Activated CD4-positive, alpha-beta memory T cell treated with anti-CD3 and anti-CD28 coated beads for 36 hours (primary cell): Measurements from ENCODE around the gene IGFALS. TPM values are rescaled to one million over a fixed set of nuclear protein-coding genes. Genes with fewer than 3 reads are reported as not detected.
"Not testable (repeated sequence)": the region's sequence is repeated elsewhere in the genome, so short reads cannot be mapped to it uniquely, and the experiment has no call there.

Source experiments
- CTCF ChIA-PET: fragments of 350-600 bp; sonication (Branson Sonifier 250); formaldehyde crosslinking; loops from one replicate; lab custom pipeline; 2021; ENCODE audit warnings: antibody characterized with exemption, inconsistent platforms; lab: Charles Lee
- POLR2A ChIA-PET: fragments of 350-600 bp; sonication (Branson Sonifier 250); formaldehyde crosslinking; loops from one replicate; lab custom pipeline; 2021; ENCODE audit warnings: antibody characterized with exemption; lab: Charles Lee
- DNase-seq: peaks from one replicate; pipeline ENCODE4 v3.0.0-alpha.2; 2020
- H3K27ac Mint-ChIP-seq: one replicate; pipeline ENCODE4 v1.8.0; 2021; ENCODE audit warnings: mixed read lengths
- H3K27me3 Mint-ChIP-seq: one replicate; pipeline ENCODE4 v1.8.0; 2021; ENCODE audit warnings: mixed read lengths
- H3K36me3 Mint-ChIP-seq: one replicate; pipeline ENCODE4 v1.8.0; 2021; ENCODE audit warnings: mixed read lengths
- H3K4me1 Mint-ChIP-seq: one replicate; pipeline ENCODE4 v1.8.0; 2021; ENCODE audit warnings: low read depth, mixed read lengths
- H3K4me3 Mint-ChIP-seq: one replicate; pipeline ENCODE4 v1.8.0; 2021; ENCODE audit warnings: mild to moderate bottlenecking, mixed read lengths
- H3K9me3 Mint-ChIP-seq: one replicate; pipeline ENCODE4 v1.8.0; 2021; ENCODE audit warnings: mixed read lengths
- intact Hi-C: fragments of 100-400 bp; cut with micrococcal nuclease; formaldehyde crosslinking; loops from one replicate; pipeline ENCODE4 v1.15.1; 2023
- total RNA-seq, 2 experiments: library from RNA; stranded (reverse); gene quantifications; one replicate each; pipeline ENCODE4 v1.2.3, GENCODE V29; 2021

The IGFALS gene
- total RNA-seq, 2 experiments from 2014 or later: not detected

DNA sequence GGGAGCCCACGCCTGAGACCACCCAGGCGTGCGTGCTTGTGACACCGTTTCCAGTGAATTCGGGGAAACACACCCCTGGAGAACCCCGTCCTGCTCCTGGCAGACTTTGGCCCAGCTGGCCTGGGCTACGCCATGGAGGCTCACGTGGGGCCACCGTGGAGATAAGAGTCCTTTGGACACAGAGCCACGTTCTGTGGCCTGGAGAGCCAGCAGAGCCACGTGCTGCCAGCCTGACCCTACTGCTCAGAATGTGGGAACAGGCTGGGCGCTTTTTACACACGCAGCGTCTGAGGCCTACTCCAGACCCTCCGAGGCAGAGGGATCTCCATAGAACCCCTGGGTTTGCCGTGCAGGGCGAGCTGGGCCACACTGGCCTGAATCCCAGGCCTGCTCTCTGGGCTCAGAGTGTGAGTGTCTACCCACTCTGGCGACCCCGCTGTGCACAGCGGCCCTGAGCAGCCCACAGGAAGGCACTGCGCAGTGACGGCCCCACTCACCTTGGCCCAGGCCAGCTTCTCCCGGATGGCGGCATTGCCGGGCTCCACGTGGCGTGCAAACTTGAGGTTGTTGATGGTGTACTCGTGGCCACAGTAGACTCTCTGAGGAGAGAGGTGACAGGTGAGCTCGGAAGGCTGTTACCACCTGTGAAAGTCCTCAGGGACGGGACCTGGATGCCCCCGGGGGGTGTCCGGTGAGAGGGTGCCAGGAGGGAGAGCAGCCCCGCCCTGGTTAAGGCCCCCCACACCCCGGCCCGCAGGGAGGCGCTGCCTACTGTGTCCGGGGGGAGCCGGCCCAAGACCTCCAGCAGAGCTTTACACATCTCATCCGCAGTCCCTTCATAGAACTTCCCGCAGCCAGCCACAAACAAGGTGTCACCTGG, 23.1 kb upstream of the IGFALS start:
- H3K27me3 Mint-ChIP-seq: no peaks in the 10 kb centered on the region
- H3K36me3 Mint-ChIP-seq: peaks cover 11% of the 10 kb centered on the region
- no peak overlapping the region for H3K4me3 Mint-ChIP-seq
- intact Hi-C loops: no loop called here
- CTCF ChIA-PET: no interaction called here
- H3K27ac Mint-ChIP-seq: no peak overlapping the region
- H3K9me3 Mint-ChIP-seq: no peaks in the 10 kb centered on the region
- H3K4me1 Mint-ChIP-seq: peaks cover 8% of the 10 kb centered on the region
- POLR2A ChIA-PET: no interaction called here
- DNase-seq: no peak

DNA sequence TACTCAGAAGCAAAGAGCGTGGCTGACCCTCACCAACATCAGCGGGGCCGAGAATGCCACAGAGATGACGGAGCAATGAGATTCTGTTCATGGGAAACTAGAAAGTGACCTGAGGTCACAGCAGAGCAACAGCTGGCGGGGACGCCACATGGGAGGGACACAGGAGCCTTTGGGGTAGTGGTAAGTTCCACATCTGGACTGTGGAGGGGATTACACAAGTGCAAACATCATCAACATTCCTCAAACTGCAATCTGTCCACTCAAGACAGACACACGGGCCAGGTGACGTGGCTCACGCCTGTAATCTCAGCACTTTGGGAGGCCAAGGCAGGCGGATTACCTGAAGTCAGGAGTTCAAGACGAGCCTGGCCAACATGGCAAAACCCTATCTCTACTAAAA, 22.0 kb upstream of the IGFALS start:
- Mint-ChIP-seq H3K36me3 (peaks cover 11% of the 10 kb centered on the region), H3K27me3 (no peaks in the 10 kb centered on the region), H3K4me1 (peaks cover 8% of the 10 kb centered on the region), H3K27ac (no peak overlapping the region), H3K9me3 (no peaks in the 10 kb centered on the region), H3K4me3 (no peak overlapping the region)
- DNase-seq: no peak
- intact Hi-C loops: no loop called here
- CTCF ChIA-PET: no interaction called here
- POLR2A ChIA-PET: no interaction called here

DNA sequence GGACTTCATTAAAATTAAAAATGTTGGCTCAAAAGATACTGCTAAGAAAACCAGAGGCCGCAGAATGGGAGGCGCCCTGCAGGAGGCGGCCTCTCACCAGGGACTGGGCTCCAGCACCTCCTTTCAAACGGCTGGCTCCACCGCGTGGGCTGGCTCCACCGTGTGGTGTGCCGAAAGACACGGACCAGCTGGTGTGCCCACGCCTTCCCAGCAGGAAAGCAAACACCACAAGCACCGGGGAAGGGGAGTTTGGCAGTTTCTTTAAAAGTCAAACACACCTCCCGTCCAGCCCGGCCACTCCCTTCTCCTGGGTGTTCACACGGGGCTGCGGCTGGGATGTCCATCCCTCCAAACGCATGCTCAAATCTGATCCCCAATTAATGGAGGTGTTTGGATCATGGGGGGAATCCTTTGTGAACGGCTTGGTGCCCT, 19.2 kb upstream of the IGFALS start:
- Mint-ChIP-seq H3K27me3 (no peaks in the 10 kb centered on the region), H3K36me3 (peaks cover 15% of the 10 kb centered on the region), H3K4me1 (peaks cover 8% of the 10 kb centered on the region), H3K27ac (peak overlapping the region; percentile 1), H3K9me3 (no peaks in the 10 kb centered on the region), H3K4me3 (no peak overlapping the region)
- ChIA-PET POLR2A (no interaction called here), CTCF (interaction anchor here (0.6 to 1.0 kb wide), 3 partner anchors 26 to 212 kb away, joined by 3 read pairs; partner anchors contain the start of gene NUBP2)
- intact Hi-C loops: no loop called here
- DNase-seq: peak; percentile 78

DNA sequence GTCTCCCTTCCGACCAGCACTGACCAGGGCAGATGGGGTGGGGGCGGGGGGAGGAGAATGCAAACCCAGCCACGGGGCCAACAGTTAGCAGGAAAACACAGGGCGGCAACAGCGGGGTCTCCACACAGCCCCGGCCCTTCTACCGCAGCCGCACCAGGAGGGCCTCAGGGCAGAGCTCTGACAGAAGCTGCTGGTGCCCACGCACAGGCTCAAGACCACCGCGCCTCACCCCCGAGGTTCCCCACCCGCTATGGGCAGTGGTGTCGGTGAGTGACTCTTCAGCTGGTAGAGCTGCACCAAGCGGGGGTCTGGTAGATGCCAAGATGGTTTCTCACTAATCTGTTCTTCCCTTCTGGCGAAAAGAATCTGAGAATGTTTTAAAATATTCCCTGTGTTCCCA, 17.0 kb upstream of the IGFALS start:
- ChIA-PET POLR2A (no interaction called here), CTCF (interaction anchor here (1.3 kb wide), 1 partner anchor 28 kb away, joined by 4 read pairs; the partner anchor contains the start of genes NUBP2 and SPSB3)
- Mint-ChIP-seq H3K36me3 (peaks cover 24% of the 10 kb centered on the region), H3K27me3 (no peaks in the 10 kb centered on the region), H3K27ac (no peak overlapping the region), H3K4me1 (peaks cover 8% of the 10 kb centered on the region), H3K4me3 (no peak overlapping the region), H3K9me3 (peaks cover 3% of the 10 kb centered on the region)
- intact Hi-C loops: no loop called here
- no peak for DNase-seq

DNA sequence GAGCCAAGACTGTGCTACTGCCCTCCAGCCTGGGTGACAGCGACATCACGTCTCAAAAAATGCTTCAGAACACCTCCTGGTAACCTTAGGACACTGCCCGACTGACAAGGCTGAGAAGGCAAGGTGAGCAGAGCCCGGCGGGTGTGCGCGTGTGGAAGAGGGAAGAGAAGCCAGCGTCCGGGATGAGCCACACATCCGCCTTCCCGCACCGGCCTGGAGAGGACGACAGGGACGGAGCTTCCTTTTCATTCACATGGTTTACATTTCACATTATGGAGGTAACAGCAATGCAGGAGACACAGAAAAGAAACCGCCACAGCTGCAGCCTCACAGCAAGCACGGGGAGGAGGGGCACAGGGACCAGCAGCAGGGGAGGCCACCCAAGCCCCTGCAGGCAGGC, 16.6 kb upstream of the IGFALS start:
- Mint-ChIP-seq H3K4me1 (peaks cover 8% of the 10 kb centered on the region), H3K9me3 (peaks cover 3% of the 10 kb centered on the region), H3K36me3 (peaks cover 21% of the 10 kb centered on the region), H3K4me3 (no peak overlapping the region), H3K27ac (no peak overlapping the region), H3K27me3 (no peaks in the 10 kb centered on the region)
- ChIA-PET POLR2A (no interaction called here), CTCF (no interaction called here)
- DNase-seq: no peak
- intact Hi-C loops: no loop called here

DNA sequence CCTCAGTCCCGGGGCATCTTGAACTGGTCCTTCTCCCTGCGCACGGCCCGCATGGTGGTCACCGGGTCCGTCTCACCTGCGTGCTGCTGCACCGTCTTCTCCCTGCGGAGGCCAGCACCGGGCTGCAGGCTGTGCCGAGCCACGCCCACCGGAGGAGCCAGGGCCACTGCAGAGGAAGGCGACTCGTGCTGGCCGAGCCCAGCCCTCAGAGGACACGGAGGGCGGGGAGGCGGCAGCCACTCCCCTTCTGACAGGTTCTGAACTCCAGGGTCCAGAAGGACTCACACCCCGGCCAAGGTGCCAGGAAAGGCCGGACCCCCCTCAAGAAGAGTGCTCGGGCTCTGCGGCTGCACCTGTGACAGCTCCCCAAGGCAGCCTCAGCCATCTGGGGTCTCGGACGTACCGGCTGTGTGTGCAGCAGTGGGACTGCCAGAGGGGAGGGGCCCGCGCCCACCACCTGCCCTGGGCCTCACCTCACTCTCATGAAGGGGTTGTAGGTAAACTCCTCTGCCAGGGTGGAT, 15.8 kb upstream of the IGFALS start:
- H3K27me3 Mint-ChIP-seq: no peaks in the 10 kb centered on the region
- POLR2A ChIA-PET: no interaction called here
- no peak overlapping the region for H3K4me3 Mint-ChIP-seq
- intact Hi-C loops: no loop called here
- peaks cover 19% of the 10 kb centered on the region for H3K36me3 Mint-ChIP-seq
- H3K27ac Mint-ChIP-seq: no peak overlapping the region
- DNase-seq: no peak
- peaks cover 3% of the 10 kb centered on the region for H3K9me3 Mint-ChIP-seq
- CTCF ChIA-PET: no interaction called here
- H3K4me1 Mint-ChIP-seq: peaks cover 8% of the 10 kb centered on the region

DNA sequence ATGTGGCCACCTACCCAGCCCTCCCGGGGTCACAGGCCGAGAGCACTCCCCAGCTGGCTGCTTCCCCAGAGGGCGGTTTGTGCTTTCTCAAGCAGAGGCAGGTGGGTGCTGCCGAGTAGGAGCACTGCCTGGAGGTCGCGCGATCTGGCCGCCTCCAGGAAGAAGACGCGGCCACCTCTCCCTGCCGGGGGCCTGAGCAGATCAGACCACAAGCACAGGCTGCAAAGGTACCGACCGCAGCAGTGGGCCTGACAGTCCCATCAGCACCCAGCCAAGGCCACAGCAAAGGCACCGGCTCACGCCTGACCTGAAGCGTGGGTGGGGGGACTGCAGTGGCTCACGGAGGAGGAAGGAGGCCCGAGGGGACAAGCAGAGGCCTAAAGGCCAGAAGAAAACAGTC, 15.2 kb upstream of the IGFALS start:
- Mint-ChIP-seq H3K27ac (no peak overlapping the region), H3K36me3 (peaks cover 19% of the 10 kb centered on the region), H3K9me3 (peaks cover 3% of the 10 kb centered on the region), H3K4me1 (peaks cover 8% of the 10 kb centered on the region), H3K4me3 (no peak overlapping the region), H3K27me3 (no peaks in the 10 kb centered on the region)
- DNase-seq: no peak
- ChIA-PET CTCF (no interaction called here), POLR2A (no interaction called here)
- intact Hi-C loops: no loop called here

DNA sequence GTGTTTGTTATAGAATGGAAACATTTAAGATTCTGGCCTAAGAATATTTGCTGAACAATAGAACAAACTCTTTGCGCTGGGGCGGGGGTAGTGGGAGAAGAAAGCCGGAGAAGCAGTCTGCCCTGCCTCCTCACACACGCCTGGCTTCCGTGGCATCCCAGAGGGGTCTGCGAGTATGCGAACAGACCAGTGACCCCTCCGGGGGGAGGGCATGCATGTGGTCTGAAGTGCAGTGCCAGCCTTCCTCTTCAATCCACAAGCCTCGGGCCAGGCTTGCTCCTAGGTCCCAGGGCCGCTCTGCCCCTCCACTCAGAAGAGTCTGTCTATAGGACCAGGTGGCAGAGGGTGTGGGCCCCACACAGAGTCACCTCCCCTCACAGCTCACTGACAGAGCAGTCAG, 14.1 kb upstream of the IGFALS start:
- H3K36me3 Mint-ChIP-seq: peaks cover 18% of the 10 kb centered on the region
- peaks cover under 1% of the 10 kb centered on the region for H3K4me1 Mint-ChIP-seq
- DNase-seq: no peak
- no peak overlapping the region for H3K27ac Mint-ChIP-seq
- CTCF ChIA-PET: no interaction called here
- intact Hi-C loops: no loop called here
- no peak overlapping the region for H3K4me3 Mint-ChIP-seq
- H3K9me3 Mint-ChIP-seq: peaks cover 3% of the 10 kb centered on the region
- H3K27me3 Mint-ChIP-seq: no peaks in the 10 kb centered on the region
- POLR2A ChIA-PET: no interaction called here

DNA sequence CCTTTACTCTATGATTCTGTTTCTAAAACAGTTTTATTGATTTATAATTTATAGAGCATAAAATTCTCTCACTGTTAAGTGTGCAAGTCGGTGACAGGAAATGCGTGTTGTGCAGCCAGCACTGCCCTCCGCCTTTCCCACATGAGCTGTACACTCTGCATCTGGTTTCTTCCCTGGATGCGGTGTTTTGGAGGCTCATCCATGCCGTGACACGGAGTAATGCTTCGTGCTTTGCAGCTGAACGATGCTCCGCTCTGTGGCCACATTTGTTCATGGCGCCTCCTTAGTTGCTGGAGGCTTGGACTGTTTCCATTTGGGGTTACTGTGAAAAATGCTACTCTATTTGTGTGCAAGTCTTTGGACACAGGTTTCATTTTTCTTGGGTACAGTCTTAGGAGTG, 7.2 kb upstream of the IGFALS start:
- Mint-ChIP-seq H3K4me1 (no peaks in the 10 kb centered on the region), H3K9me3 (peaks cover 25% of the 10 kb centered on the region), H3K36me3 (peaks cover 6% of the 10 kb centered on the region), H3K27me3 (no peaks in the 10 kb centered on the region), H3K27ac (no peak overlapping the region), H3K4me3 (no peak overlapping the region)
- intact Hi-C loops: no loop called here
- POLR2A ChIA-PET: no interaction called here
- DNase-seq: no peak
- CTCF ChIA-PET: interaction anchor here (1.3 kb wide), 1 partner anchor 27 kb away, joined by 3 read pairs; no protein-coding TSS in a partner anchor

DNA sequence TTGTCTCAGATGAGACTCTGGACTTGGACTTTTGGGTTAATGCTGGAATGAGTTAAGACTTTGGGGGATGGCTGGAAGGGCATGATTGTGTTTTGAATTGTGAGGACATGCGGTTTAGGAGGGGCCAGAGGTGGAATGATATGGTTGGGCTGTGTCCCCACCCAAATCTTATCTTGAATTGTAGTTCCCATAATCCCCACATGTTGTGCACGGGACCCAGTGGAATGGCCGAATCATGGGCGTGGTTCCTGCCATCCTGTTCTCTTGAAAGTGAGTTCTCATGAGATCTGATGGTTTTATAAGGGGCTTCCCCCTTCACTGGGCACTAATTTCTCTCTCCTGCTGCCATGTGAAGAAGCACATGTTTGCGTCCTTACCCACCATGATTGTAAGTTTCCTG, 5.8 kb upstream of the IGFALS start:
- H3K27ac Mint-ChIP-seq, H3K4me3 Mint-ChIP-seq, H3K4me1 Mint-ChIP-seq, H3K27me3 Mint-ChIP-seq, DNase-seq, POLR2A ChIA-PET, intact Hi-C loops, H3K36me3 Mint-ChIP-seq: not testable (repeated sequence)
- CTCF ChIA-PET: interaction anchor here (1.3 kb wide), 1 partner anchor 25 kb away, joined by 3 read pairs; no protein-coding TSS in a partner anchor
- H3K9me3 Mint-ChIP-seq: peaks cover 25% of the 10 kb centered on the region

DNA sequence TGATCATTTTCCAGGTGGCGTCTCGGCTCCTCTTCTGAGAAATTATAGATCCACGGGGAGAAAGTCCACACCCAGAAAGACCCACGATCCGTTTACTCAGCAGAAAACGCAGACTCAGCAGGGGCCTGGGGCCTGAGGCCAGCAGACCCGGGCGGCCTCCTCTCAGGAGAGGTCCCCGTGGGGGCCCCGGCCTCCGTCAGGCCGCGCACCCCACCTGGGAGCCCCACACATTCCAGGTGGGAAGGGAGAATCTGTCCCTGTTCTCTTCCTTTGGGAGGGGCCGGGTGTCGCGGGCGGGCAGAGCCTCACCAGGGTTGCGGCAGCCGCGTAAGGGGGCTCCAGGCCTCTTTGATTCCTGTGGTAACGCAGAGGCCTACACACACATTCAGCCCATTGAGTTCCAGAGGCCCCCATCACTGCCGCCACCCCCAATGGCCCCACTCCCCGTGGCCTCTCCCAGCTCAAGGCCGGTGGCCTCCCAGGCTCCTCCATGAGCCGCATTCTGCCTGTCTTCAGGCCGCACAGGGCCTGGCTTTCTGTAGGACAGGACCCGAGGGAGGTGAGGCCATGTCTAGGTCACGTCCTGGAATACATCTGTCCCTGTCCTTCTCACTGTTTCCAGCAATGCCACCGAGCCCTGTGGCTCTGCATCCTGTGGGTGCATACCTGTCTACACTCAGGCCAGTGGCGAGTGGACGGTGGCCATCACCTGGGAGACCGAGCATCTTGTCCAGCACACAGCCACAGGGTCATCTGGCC, 1.6 kb upstream of the IGFALS start:
- Mint-ChIP-seq H3K27me3 (no peaks in the 10 kb centered on the region), H3K27ac (no peak overlapping the region), H3K4me3 (no peak overlapping the region), H3K4me1 (no peaks in the 10 kb centered on the region), H3K9me3 (peaks cover 22% of the 10 kb centered on the region), H3K36me3 (peaks cover 5% of the 10 kb centered on the region)
- POLR2A ChIA-PET: no interaction called here
- no peak for DNase-seq
- CTCF ChIA-PET: no interaction called here
- intact Hi-C loops: no loop called here

DNA sequence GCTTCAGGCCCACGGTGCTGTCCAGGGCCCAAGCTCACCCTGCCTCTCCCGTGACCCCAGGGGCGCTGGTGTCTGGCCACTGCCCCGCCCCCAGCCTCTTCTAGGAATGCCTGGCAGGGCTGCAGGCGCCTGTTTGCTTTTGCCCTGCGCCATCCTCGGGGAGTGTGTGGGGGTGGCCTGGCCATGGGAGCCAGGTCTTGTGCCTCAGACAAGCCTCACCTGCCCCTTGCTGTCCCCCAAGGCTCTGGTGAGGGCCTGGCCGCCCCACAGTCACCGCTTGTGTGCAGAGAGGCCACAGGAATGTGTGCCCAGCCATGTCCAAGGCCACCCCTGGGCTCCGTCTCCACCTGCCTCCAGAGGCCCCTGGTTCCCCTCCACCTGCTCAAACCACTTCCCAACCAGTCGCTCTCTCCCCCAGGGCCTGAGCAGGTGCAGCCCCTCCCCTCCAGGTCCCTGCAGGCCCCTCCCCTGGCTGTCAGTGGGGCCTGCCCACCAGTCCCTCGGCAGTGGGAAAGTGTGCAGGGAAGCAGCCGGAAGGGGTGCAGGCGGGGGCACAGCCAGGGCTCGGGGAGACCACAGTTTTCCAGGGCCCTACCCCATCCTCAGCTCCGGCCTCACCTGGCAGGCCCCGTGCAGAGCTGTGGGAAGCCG, 841 bp upstream of the IGFALS start:
- intact Hi-C loops: no loop called here

More for the DNA sequence above, 841 bp upstream of the IGFALS start:
- ChIA-PET CTCF (no interaction called here), POLR2A (no interaction called here)
- Mint-ChIP-seq H3K27ac (no peak overlapping the region), H3K4me1 (no peaks in the 10 kb centered on the region), H3K4me3 (no peak overlapping the region), H3K27me3 (no peaks in the 10 kb centered on the region), H3K9me3 (peaks cover 15% of the 10 kb centered on the region), H3K36me3 (peaks cover 4% of the 10 kb centered on the region)
- no peak for DNase-seq
